ENCODE results near the gene CARMIL1. TPM values are rescaled to one million over a fixed set of nuclear protein-coding genes. Genes with fewer than 3 reads are reported as not detected.

Gene CARMIL1
- total and polyA plus RNA-seq, 12 donors, result 9.2 to 36.2 (median 14.5) TPM

DNA sequence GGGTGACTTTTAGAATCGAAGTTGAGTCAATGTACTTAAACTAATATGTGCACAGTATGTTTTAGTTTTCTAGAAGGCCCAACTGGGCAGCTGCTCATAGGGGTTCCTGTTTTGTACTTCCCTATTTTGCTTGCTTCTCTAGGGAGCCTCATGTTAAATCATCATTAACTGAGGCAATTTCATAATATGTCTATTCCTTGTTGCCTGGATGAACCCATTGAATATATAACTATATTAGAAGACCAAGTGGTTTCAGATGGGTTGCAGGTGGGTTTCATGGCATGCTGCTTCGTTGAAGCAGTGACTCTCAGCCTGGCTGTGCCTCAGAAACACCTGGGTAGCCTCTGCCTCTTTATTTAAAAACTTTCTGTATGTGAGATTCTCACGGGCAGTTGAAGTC is 22.2 kb downstream of the CARMIL1 start:
- H3K27me3 ChIP-seq, result no peaks in the 10 kb centered on the region
- intact Hi-C loops (cut with DNase I), result no loop called here
- no peak overlapping the region for H3K4me3 ChIP-seq
- no peak overlapping the region for H3K27ac ChIP-seq
- no peaks in the 10 kb centered on the region for H3K36me3 ChIP-seq (replicated peaks in 1 of 2)
- 70 to 92% (median 79%) methylated on average over 3 of the region's 3 CpGs for WGBS, 4 donors
- DNase-seq, result no peak
- no peaks in the 10 kb centered on the region for H3K9me3 ChIP-seq (replicated peaks in 1 of 3)
- TF ChIP-seq, protein P1, sequence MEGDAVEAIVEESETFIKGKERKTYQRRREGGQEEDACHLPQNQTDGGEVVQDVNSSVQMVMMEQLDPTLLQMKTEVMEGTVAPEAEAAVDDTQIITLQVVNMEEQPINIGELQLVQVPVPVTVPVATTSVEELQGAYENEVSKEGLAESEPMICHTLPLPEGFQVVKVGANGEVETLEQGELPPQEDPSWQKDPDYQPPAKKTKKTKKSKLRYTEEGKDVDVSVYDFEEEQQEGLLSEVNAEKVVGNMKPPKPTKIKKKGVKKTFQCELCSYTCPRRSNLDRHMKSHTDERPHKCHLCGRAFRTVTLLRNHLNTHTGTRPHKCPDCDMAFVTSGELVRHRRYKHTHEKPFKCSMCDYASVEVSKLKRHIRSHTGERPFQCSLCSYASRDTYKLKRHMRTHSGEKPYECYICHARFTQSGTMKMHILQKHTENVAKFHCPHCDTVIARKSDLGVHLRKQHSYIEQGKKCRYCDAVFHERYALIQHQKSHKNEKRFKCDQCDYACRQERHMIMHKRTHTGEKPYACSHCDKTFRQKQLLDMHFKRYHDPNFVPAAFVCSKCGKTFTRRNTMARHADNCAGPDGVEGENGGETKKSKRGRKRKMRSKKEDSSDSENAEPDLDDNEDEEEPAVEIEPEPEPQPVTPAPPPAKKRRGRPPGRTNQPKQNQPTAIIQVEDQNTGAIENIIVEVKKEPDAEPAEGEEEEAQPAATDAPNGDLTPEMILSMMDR (IDR thresholded peaks at IDR 0.05), result no peak
- no peak for TF ChIP-seq POLR2A (IDR thresholded peaks at IDR 0.05)
- H3K4me1 ChIP-seq (replicated peaks in 1 of 2), result peaks cover 0 to 36% of the 10 kb centered on the region in 2 donors

DNA sequence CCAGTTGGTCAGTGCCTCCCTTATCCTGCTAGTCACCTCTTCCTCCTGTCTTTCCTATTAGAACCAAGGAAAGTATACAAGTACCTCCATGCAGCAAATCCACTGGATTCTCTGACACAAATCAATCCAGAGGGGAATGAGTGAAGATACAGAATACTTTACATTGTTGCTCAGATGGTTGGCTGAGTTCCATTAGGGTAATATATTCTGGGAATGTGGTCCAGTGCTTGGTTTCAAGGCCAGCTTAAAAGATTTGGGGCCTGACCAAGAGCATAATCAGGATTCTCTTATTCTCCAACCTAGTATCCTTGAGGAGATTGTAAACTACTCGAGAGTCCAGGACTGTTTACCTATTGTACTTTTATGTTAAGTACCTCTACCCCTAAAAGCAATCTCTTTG is 23.0 kb downstream of the CARMIL1 start:
- intact Hi-C loops (cut with DNase I), result no loop called here
- Histone ChIP-seq H3K36me3 (replicated peaks in 1 of 2) (no peaks in the 10 kb centered on the region), H3K4me1 (replicated peaks in 1 of 2) (peaks cover 0 to 33% of the 10 kb centered on the region in 2 donors), H3K27me3 (no peaks in the 10 kb centered on the region), H3K9me3 (replicated peaks in 1 of 3) (no peaks in the 10 kb centered on the region), H3K27ac (peak overlapping the region in 2 of 5 donors; percentile 15 to 33), H3K4me3 (no peak overlapping the region)
- no peak for DNase-seq
- TF ChIP-seq, protein P1 (IDR thresholded peaks at IDR 0.05), result no peak
- no peak for TF ChIP-seq POLR2A (IDR thresholded peaks at IDR 0.05)
- WGBS, 4 donors, result 21 to 77% (median 58%) methylated on average over 1 of the region's 1 CpG

DNA sequence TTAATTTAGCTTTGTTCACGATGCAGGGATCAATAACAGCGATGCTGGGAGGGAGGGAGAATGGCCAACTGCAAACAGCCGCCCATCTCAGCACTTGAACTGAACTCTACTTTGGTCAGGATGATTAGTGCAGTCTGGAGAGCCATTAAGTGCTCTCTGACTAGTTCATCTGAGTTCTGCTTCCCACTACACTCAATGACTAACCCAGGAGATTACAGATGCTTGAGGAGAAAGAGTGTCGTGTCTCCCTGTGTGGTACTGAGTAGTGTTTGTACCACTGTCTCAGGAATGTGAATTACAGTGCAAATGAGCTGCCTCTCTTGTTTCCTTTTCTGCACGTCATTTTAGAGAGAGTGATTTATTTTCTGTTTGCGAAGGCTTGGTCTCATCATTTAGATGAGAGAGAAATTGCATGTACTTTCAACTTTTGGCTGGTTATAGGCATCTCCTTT is 23.5 kb downstream of the CARMIL1 start:
- Histone ChIP-seq H3K4me1 (replicated peaks in 1 of 2) (peaks cover 0 to 31% of the 10 kb centered on the region in 2 donors), H3K9me3 (replicated peaks in 1 of 3) (no peaks in the 10 kb centered on the region), H3K4me3 (no peak overlapping the region), H3K27ac (peak overlapping the region in 2 of 5 donors; percentile 15 to 33), H3K36me3 (replicated peaks in 1 of 2) (no peaks in the 10 kb centered on the region), H3K27me3 (no peaks in the 10 kb centered on the region)
- intact Hi-C loops (cut with DNase I), result no loop called here
- DNase-seq, result no peak
- TF ChIP-seq, protein P1 (IDR thresholded peaks at IDR 0.05), result no peak
- TF ChIP-seq POLR2A (IDR thresholded peaks at IDR 0.05), result no peak
- WGBS, 4 donors, result 31 to 57% (median 45%) methylated on average over 6 of the region's 6 CpGs

DNA sequence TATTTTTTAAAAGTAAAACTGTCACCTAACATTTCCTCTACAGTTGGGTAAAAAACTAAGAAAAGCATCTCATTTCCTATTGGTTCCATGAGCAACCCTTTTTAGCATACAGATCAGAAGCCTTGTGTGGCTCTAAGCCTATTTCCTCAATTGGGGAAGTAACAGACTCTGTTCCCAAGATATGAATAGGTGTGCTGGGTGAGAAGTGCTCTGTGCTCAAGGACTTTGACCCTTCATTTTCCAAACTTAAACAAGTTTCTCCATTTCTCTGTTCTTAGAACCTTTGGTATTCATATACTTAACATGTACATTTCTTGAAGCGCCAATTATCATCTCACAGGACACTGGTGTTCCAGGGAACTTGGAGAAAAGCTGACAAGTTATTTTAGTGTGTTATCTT is 24.1 kb downstream of the CARMIL1 start:
- 95 to 100% (median 100%) methylated on average over 1 of the region's 1 CpG for WGBS, 4 donors
- H3K4me1 ChIP-seq (replicated peaks in 1 of 2), result peaks cover 0 to 26% of the 10 kb centered on the region in 2 donors
- no peaks in the 10 kb centered on the region for H3K36me3 ChIP-seq (replicated peaks in 1 of 2)

More for the DNA sequence above, 24.1 kb downstream of the CARMIL1 start:
- no peak for TF ChIP-seq POLR2A (IDR thresholded peaks at IDR 0.05)
- TF ChIP-seq, protein P1 (IDR thresholded peaks at IDR 0.05), result no peak
- DNase-seq, result no peak
- Histone ChIP-seq H3K4me3 (no peak overlapping the region), H3K27me3 (no peaks in the 10 kb centered on the region), H3K9me3 (replicated peaks in 1 of 3) (no peaks in the 10 kb centered on the region), H3K27ac (no peak overlapping the region)
- intact Hi-C loops (cut with DNase I), result no loop called here
